ENCODE data around the gene PDCL3. TPM values are rescaled to one million over a fixed set of nuclear protein-coding genes. Genes with fewer than 3 reads are reported as not detected.
A peak's percentile ranks its signal among the peaks of the same experiment; 100 is the strongest.

Gene PDCL3
- 10 to 100 TPM; 20.8 to 22.9 (median 21.7) TPM for total RNA-seq

DNA sequence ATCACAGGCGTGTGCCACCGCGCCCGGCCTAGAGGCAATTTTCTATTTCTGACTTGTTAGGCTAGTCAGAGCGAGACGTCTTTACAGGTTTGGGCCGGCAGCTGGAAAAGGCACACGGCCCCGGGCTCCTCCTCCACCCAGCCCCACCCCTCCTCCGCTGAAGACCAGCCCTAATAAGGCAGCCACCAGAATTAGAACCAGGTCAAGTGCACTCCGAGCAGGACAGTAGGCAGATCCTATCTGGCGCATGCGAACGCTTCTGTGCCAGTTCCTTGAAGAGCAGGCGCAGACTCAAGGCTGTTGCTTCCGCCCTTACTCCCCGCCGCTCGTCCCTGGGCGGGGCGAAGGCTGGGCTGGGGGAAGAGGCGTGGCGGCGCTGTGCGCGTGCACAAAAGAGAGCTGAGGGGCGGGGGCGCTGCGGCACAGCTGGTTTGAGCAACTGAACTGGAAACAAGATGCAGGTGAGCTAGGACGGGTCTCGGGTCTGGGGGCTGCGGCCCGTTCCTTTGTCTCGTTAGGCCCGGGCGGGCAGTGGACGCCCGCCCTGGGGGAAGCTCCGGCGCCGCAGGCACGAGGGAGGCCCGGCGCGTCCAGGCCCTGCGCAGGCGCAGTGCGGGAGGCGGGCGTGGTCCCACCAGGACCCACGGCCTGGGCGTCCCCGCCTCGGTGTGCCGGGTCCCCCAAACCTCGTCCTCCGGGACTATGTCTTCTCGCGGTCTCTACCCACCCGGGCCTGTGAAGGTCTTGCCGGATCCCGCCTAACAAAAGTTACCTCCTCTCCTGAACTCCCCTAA, at the start of gene PDCL3:
TSS of gene PDCL3 (plus strand) at position 381 of the 794 bp plus-strand sequence. CDS start at position 456, 75 bp downstream.
- peaks cover 15% of the 10 kb centered on the region for H3K36me3 ChIP-seq
- TF ChIP-seq POLR2A (IDR thresholded peaks at IDR 0.05) (peak in 1 of 2 donors; percentile 51), POLR2AphosphoS5 (IDR thresholded peaks at IDR 0.05) (peak in 1 of 3 donors; percentile 65), EP300 (IDR thresholded peaks at IDR 0.05) (no peak)
- TF ChIP-seq, protein P1, sequence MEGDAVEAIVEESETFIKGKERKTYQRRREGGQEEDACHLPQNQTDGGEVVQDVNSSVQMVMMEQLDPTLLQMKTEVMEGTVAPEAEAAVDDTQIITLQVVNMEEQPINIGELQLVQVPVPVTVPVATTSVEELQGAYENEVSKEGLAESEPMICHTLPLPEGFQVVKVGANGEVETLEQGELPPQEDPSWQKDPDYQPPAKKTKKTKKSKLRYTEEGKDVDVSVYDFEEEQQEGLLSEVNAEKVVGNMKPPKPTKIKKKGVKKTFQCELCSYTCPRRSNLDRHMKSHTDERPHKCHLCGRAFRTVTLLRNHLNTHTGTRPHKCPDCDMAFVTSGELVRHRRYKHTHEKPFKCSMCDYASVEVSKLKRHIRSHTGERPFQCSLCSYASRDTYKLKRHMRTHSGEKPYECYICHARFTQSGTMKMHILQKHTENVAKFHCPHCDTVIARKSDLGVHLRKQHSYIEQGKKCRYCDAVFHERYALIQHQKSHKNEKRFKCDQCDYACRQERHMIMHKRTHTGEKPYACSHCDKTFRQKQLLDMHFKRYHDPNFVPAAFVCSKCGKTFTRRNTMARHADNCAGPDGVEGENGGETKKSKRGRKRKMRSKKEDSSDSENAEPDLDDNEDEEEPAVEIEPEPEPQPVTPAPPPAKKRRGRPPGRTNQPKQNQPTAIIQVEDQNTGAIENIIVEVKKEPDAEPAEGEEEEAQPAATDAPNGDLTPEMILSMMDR (IDR thresholded peaks at IDR 0.05) = peak in 1 of 2 donors; percentile 29
- H3K9me3 ChIP-seq = no peaks in the 10 kb centered on the region
- peaks cover 14% of the 10 kb centered on the region for H3K4me1 ChIP-seq
- peak; percentile 95 to 96 for DNase-seq (ENCODE audit: low spot score in 2 of 2)
- WGBS = under 1% methylated on average over 29 of the region's 62 CpGs
- H3K27me3 ChIP-seq = no peaks in the 10 kb centered on the region
- H3K27ac ChIP-seq = peak within 1 kb of the TSS; percentile 93
- H3K4me3 ChIP-seq = peak within 1 kb of the TSS; percentile 78

DNA sequence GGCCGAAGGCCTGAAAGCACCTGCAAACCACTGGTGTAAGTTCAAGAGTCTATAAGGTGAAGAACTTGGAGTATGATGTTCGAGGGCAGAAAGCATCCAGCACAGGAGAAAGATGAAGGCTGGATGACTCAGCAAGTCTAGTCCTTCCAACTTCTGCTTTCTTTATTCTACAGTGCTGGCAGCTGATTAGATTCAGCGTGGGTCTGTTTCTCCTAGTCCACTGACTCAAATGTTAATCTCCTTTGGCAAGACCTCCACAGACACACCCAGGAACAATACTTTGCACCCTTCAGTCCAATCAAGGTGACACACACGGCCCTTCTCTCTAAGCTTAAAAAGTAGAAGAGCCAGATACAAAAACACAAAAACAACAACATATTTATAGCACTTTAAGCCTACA, 49.1 kb upstream of the PDCL3 start:
- DNase-seq (ENCODE audit: low spot score in 2 of 2) = no peak

DNA sequence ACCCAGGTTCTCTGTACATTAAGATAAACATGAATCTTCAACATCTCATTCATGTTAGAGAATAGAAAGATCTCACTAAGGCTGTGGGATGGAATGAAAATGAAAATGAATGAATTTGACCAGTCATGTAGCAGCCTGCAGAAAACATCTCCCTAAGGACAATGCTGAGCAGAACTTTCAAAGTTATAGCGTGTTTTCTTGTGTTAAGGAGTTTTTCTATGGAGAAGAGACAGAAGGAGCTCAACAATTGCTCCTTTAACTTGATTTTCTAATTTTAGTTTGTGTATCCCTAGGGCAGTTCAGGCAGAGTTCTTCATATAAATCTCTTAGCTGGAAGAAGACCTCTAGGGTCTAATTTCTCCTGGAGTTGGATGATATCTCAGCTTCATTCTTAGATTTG, 45.2 kb upstream of the PDCL3 start:
- TF ChIP-seq, protein P1 (IDR thresholded peaks at IDR 0.05) = no peak
- TF ChIP-seq POLR2AphosphoS5 (IDR thresholded peaks at IDR 0.05) (no peak), EP300 (IDR thresholded peaks at IDR 0.05) (no peak), POLR2A (IDR thresholded peaks at IDR 0.05) (no peak)
- H3K4me1 ChIP-seq = no peaks in the 10 kb centered on the region
- no peaks in the 10 kb centered on the region for H3K27me3 ChIP-seq
- H3K4me3 ChIP-seq = no peak overlapping the region
- DNase-seq (ENCODE audit: low spot score in 2 of 2) = no peak
- H3K36me3 ChIP-seq = no peaks in the 10 kb centered on the region
- 48% methylated on average over 1 of the region's 1 CpG for WGBS
- H3K27ac ChIP-seq = no peak overlapping the region
- no peaks in the 10 kb centered on the region for H3K9me3 ChIP-seq

More for the DNA sequence above, 49.1 kb upstream of the PDCL3 start:
- H3K4me3 ChIP-seq = no peak overlapping the region
- WGBS = 49% methylated on average over 4 of the region's 4 CpGs
- H3K36me3 ChIP-seq = no peaks in the 10 kb centered on the region
- H3K4me1 ChIP-seq = no peaks in the 10 kb centered on the region
- no peaks in the 10 kb centered on the region for H3K27me3 ChIP-seq
- TF ChIP-seq, protein P1 (IDR thresholded peaks at IDR 0.05) = no peak
- TF ChIP-seq EP300 (IDR thresholded peaks at IDR 0.05) = no peak
- no peak for TF ChIP-seq POLR2AphosphoS5 (IDR thresholded peaks at IDR 0.05)
- TF ChIP-seq POLR2A (IDR thresholded peaks at IDR 0.05) = no peak
- H3K9me3 ChIP-seq = no peaks in the 10 kb centered on the region
- H3K27ac ChIP-seq = no peak overlapping the region

DNA sequence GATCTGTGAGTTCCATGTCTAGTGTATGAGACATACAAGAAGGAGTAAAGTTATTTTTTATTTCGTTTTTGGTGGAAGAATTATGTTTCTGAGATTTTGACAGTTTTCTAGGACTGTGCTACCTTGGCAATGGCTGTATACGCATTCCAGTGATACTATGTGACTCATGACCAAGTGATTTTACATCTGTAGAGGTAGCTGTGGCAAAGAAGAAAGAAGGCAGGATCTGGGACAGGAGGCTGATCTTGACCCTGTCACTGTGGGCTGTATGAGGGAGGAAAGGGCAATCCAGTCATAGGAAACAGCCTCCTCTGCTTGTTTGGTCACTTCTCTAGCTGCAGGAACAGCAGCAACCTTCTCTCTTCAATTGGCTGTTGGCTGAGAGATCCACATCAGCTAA, 44.0 kb upstream of the PDCL3 start:
- H3K36me3 ChIP-seq = no peaks in the 10 kb centered on the region
- DNase-seq (ENCODE audit: low spot score in 2 of 2) = no peak
- H3K27ac ChIP-seq = no peak overlapping the region
- 64% methylated on average over 2 of the region's 2 CpGs for WGBS
- H3K4me1 ChIP-seq = no peaks in the 10 kb centered on the region
- TF ChIP-seq EP300 (IDR thresholded peaks at IDR 0.05) = no peak
- no peak for TF ChIP-seq POLR2A (IDR thresholded peaks at IDR 0.05)
- TF ChIP-seq, protein P1 (IDR thresholded peaks at IDR 0.05) = no peak
- TF ChIP-seq POLR2AphosphoS5 (IDR thresholded peaks at IDR 0.05) = no peak
- H3K4me3 ChIP-seq = no peak overlapping the region
- H3K9me3 ChIP-seq = no peaks in the 10 kb centered on the region
- no peaks in the 10 kb centered on the region for H3K27me3 ChIP-seq

DNA sequence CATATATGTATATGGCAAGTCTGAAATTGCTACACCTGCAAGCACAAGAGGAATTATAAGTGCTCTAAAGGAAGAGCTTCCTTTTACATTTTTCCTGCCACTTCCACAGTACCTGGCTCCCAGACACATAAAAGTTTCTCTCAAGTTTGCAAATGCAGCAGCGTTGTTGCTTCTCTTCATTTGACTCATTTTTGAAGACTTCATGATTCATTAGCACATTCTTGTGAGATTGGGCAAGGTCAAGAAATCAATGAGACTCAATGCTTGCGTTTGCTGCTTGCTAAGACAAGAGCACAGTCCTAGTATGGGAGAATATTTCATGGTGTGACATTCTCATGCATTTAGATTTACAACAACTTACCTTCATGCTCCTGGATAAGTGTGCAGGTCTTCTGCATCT, 42.6 kb upstream of the PDCL3 start:
- Histone ChIP-seq H3K9me3 (no peaks in the 10 kb centered on the region), H3K27ac (no peak overlapping the region), H3K4me1 (no peaks in the 10 kb centered on the region), H3K4me3 (no peak overlapping the region), H3K36me3 (no peaks in the 10 kb centered on the region), H3K27me3 (no peaks in the 10 kb centered on the region)
- WGBS = 83% methylated on average over 2 of the region's 2 CpGs
- DNase-seq (ENCODE audit: low spot score in 2 of 2) = no peak
- TF ChIP-seq, protein P1 (IDR thresholded peaks at IDR 0.05) = no peak
- TF ChIP-seq POLR2A (IDR thresholded peaks at IDR 0.05) (no peak), EP300 (IDR thresholded peaks at IDR 0.05) (no peak)
